GM21447 (cell line): ENCODE results near the gene ZSWIM3.
A peak's percentile ranks its signal among the peaks of the same experiment; 100 is the strongest.
"Not testable (repeated sequence)": the region's sequence is repeated elsewhere in the genome, so short reads cannot be mapped to it uniquely, and the experiment has no call there.

Source experiments
- ATAC-seq: cut with Tn5 transposase; IDR thresholded peaks from one replicate; pipeline ENCODE4 v1.9.1; 2021; ENCODE audit not compliant: unreplicated experiment

Gene ZSWIM3

DNA sequence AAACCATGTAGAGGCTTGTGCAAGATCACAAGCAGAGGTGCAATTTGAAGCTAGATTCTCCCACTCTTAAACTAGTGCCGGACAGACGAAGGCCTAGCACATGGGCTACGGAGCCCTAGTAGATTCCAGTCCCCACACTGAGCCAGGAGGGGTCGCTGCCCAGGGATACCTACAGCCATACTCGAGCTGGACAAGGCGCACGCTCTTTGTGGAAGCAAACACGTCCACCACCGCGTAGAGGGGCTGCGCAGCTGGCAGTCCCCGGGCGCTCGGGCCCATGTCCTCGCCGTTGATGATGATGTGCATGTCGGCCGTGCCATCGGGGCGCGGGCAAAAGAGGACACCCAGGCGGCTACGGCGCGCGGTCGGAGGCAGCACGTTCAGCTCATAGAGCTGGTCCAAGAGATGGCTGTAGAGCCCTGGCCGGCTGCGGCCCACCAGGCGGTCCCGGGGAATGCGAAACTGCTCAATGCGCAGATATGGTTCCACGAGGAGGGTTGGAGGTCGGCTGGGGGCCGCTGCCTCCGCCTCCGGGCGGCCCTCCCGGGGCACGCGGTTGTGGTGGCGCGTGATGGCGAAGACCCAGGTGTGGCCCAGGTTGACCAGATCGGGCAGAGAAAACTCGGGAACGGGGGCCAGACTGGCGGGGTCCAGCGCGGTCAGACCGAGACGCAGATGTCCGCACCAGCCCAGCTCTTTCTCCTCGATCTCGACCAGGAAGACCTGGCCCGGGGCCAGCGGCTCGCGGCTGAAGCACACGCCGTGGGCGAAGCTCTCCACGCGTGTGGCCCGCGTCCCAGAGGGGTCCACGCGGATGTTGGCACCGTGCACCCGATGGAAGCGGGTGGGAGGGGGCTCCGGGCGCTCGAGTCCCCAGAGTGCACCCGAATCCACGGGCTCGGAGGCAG lies 32.9 kb downstream of the ZSWIM3 start:
- peak; percentile 23 for ATAC-seq

DNA sequence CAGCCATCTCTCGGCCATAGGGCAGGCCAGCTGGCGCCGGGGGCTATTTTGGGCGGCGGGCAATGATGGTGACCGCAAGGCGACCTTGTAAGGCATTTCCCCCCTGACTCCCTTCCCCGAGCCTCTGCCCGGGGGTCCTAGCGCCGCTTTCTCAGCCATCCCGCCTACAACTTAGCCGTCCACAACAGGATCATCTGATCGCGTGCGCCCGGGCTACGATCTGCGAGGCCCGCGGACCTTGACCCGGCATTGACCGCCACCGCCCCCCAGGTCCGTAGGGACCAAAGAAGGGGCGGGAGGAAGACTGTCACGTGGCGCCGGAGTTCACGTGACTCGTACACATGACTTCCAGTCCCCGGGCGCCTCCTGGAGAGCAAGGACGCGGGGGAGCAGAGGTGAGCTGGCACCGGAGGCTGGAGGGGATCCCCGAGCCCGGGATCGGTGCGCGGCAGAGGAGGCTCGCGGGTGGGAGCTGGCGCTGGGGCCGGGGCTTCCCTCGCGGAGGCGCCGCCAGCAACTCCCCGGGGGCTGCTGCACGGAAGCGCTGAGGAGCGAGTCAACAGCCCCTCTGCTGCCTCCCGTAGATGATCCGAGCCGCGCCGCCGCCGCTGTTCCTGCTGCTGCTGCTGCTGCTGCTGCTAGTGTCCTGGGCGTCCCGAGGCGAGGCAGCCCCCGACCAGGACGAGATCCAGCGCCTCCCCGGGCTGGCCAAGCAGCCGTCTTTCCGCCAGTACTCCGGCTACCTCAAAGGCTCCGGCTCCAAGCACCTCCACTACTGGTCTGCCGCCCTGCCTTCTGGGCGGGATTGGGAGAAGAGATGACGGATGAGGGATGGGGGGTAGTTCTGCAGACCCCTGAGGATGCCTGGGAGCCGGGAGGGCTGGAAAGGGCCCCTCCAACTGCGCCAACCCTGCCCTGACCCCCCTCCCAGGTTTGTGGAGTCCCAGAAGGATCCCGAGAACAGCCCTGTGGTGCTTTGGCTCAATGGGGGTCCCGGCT lies 33.9 kb downstream of the ZSWIM3 start, which contains the start of the genes CTSA and NEURL2:
TSS of gene CTSA (plus strand) at position 351 of the 999 bp plus-strand sequence. CDS start at position 585, 234 bp downstream.
TSS of gene NEURL2 (minus strand) at position 224 of the 999 bp plus-strand sequence. CDS start at position 7, 217 bp downstream.
- ATAC-seq = peak; percentile 64

DNA sequence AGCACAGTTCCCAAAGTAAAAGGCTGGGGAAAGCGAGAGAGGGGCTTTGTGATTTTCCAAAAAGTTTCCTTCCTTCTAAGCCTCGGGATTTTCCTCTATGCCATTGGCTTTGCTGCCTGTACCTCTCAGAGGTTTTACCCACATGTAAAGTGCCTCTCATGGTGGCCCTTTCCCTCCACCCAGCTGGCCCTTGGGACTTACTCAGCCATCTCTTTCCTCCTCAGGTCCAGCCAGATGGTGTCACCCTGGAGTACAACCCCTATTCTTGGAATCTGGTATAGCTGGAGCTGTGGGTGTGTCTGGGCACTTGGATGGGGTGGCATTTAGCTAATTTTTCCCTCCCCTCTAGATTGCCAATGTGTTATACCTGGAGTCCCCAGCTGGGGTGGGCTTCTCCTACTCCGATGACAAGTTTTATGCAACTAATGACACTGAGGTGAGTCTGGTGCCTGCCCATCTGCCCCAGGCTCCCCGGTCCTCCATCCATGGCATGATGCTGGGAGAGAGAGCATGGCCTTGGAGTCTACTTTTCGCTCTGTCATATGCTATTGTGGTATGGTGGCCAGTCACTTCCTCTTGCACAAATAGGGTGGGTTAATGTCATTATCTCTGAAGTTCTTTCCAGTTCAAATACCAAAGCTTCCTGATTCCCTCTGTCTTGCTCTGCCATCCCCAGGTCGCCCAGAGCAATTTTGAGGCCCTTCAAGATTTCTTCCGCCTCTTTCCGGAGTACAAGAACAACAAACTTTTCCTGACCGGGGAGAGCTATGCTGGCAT lies 34.8 kb downstream of the ZSWIM3 start:
- ATAC-seq = no peak

DNA sequence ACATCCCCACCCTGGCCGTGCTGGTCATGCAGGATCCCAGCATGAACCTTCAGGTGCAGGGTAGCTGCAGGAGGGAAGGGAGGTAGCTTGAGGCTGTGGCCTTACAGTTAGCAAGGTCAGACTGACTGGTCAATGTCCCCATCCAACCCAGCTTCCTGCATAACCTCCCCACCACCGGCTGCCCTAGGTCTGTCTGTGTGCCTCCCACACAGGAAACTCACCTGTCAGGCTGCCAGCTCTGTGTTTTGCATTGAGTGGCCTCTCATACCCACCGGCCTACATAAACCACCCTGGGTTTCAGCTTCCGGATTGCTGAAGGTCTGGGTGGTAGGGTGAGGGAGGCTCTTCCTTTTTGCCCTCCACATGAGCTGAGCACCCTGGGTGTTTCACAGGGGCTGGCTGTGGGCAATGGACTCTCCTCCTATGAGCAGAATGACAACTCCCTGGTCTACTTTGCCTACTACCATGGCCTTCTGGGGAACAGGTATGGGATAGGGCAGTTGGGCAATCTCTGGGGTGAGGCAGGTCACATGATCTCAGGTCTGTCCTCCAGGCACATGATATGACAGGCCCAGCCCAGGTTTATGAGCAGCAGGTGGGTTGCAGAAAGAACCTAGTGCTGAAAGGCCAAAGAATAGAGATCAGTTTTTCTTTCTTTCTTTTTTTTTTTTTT lies 35.5 kb downstream of the ZSWIM3 start:
- no peak for ATAC-seq

DNA sequence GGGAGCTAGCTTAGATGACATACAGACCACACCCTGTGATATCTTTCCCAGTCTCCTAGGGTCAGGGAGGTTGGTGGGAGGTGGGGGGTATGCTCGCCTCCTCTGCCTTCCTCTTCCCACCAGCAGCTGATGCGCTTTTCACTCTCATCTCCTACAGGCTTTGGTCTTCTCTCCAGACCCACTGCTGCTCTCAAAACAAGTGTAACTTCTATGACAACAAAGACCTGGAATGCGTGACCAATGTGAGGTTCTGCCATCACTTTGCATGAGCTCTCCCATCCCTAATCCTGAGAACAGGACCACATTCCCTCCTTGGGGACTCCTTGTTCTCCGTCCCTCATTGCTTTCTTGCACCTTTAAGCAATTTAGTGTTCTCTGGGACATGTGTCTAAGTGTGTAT lies 36.4 kb downstream of the ZSWIM3 start:
- no peak for ATAC-seq

DNA sequence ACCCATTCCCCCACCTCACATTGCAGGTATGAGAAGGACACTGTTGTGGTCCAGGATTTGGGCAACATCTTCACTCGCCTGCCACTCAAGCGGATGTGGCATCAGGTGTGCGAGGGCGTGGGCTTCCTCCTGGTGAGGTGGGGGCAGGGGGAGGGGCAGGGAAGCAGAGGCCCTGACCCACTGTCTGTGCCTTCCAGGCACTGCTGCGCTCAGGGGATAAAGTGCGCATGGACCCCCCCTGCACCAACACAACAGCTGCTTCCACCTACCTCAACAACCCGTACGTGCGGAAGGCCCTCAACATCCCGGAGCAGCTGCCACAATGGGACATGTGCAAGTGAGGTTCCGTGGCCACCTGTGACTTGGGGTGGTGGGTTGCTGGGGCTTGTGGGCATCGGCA lies 37.4 kb downstream of the ZSWIM3 start:
- ATAC-seq = no peak

DNA sequence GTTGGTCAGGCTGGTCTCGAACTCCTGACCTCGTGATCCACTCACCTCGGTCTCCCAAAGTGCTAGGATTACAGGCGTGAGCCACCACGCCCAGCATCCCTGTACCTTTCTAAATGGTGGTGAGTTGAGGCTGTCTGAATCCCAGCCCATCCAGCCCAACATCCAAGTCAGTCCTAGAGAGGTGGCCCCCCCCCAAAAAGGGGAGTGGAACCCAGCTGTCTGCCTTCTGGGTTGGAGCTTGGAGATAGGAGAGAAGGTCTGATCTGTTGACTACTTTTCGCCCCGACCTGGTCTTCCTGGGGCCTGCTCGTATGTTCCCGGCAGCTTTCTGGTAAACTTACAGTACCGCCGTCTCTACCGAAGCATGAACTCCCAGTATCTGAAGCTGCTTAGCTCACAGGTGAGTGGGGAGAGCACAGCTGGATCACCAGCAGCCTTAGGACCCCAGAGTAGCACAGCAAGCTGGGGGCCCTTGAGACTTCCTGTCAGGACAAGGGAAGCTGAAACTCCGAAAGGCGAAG lies 39.3 kb downstream of the ZSWIM3 start:
- no peak for ATAC-seq

DNA sequence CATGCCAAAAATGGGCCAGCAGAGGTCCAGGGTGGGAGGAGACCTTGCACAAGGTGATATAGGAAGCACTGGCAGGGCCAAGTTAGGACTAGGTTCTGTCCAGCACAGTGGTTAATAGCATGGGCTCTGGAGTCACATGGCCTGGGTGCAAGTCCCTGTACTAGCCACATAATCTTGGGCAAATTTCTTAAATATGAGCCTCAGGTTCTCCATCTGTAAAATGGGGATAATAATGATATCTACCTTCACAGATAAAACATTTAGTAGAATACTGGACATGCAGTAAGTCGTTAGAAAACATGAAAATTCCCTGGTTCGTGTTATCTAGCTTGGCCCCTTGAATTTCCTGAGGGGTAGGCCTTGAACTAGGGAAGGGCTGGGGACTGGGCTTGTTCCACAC lies 39.9 kb downstream of the ZSWIM3 start:
- ATAC-seq = no peak

DNA sequence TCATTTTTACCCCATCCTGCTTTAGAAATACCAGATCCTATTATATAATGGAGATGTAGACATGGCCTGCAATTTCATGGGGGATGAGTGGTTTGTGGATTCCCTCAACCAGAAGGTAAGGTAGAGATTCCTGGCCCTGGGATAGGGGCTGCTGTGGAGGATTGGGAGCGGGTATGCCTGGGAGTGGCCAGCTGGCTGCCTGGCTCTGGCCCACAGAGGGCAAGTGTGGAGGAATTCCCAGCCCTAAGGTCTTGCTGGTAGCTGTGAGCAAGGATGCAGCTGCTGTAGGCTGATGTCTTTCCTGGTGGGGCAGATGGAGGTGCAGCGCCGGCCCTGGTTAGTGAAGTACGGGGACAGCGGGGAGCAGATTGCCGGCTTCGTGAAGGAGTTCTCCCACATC lies 40.3 kb downstream of the ZSWIM3 start:
- no peak for ATAC-seq

DNA sequence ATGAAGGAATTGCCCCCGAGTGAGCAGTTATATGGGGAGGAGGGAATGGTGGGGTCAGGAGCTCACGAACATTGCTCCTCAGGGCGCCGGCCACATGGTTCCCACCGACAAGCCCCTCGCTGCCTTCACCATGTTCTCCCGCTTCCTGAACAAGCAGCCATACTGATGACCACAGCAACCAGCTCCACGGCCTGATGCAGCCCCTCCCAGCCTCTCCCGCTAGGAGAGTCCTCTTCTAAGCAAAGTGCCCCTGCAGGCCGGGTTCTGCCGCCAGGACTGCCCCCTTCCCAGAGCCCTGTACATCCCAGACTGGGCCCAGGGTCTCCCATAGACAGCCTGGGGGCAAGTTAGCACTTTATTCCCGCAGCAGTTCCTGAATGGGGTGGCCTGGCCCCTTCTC lies 40.9 kb downstream of the ZSWIM3 start:
- ATAC-seq = no peak

DNA sequence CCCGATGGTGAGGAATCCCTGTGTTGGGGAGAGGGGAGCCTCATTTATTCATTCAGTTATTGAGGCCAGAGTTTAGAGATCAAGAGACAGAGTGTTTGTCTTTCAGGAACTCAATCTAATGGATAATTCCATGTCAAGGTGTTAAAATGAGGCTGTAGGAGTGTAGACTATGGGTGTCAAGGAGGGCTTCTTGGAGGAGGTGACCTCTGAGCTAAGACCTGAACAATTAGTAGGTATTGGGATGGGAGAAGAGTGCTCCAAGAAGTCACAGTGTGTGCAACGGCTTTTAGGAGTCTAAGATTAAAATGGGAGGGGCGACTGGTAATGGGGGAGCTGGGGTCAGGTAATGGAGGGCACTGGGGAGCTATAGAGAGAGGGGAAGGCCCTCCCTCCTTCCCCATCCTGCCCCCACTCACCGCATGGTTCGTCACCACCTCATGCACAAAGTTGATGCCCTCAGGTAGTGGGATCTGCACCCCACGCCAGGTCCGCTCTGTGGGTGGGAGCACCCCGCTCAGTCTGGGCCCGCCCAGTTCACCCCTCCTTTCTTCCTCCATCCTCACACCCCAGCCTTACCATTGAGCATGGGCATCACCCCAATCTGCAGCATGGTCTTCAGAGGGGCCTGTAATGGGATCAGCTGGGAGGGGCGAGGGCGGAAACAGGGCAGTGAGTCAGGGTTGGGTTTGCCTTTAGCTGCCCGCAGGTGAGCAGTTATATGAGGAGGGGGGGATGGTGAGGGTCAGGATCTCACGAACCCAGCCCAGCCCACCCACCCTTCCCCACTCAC lies 41.8 kb downstream of the ZSWIM3 start:
- no peak for ATAC-seq

DNA sequence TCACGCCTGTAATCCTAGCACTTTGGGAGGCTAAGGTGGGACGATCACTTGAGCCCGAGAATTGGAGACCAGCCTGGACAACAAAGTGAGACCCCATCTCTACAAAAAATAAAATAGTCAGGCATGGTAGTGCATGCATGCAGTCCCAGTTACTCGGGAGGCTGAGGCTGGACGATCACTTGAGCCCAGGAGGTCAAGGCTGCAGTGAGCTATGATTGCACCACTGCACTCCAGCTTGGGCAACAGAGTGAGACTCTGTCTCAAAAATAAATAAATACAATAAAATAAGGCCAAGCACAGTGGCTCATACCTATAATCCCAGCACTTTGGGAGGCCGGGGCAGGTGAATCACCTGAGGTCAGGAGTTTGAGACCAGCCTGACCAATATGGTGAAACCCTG lies 43.9 kb downstream of the ZSWIM3 start:
- ATAC-seq = not testable (repeated sequence)

DNA sequence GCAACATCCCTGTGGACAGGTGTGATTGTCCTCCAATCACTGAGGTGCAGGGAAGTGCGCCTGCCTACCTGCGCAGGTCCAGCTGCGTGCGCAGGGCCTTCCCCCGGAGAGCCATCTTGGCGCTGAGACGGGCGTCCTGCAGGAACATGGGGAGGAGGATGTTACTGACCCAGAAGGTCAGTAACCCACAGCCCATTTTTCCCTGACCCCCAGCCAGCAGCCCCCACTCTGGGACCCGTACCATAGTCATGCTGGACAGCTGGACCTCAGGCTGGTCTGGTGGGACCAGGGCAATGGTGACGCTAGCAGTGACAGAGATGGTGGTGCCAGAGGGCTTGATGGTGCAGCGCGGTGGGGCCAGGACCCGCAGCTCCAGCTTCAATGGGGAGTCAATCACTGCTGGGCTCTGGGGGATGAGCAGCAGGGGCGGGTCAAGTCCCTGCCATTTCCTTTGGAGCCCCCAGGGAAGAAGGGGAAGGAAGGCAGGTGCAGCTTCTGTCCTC lies 44.8 kb downstream of the ZSWIM3 start:
- no peak for ATAC-seq

DNA sequence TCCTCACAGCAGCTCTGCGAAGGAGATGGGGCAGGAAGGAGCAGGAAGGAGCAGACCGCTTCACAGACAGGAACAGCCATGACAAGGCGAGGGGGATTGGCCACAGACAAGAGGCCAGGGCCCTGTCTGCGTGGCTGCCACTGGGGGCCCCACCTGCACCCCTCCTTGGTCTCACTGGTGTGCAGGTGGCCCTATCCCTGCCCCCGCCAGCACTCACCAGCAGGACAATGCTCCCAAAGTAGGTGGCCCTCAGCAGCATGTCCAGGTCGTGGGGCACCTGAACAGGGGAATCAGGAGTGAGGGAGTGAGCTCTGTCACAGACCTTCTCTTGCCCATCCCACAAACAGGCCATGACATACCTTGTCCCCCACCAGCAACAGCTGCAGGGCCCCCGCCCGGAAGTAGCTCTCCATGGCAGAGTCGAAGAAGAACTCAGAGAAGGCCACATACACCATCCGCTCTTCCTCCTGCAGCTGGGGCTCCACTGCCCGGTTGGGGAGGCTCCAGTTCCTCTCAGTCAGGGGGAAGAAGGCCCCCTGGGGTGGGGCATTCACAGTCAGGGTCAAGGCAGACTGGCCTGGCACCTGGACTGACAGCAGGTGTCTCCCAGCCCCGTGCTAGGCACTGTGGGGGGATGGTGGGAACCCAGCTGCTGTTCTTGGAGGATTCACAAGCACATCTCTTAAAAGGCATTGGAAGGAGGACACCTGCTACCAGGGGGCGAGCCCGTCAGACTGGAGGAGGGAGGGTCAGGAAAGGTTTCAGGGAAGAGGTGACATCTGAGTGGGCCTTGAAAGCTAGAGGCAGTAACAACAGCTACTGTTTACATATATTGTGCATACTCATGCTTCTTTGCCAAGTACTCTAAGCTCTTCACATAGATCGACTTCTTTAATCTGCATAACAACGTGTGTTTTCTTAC lies 47.4 kb downstream of the ZSWIM3 start:
- no peak for ATAC-seq

DNA sequence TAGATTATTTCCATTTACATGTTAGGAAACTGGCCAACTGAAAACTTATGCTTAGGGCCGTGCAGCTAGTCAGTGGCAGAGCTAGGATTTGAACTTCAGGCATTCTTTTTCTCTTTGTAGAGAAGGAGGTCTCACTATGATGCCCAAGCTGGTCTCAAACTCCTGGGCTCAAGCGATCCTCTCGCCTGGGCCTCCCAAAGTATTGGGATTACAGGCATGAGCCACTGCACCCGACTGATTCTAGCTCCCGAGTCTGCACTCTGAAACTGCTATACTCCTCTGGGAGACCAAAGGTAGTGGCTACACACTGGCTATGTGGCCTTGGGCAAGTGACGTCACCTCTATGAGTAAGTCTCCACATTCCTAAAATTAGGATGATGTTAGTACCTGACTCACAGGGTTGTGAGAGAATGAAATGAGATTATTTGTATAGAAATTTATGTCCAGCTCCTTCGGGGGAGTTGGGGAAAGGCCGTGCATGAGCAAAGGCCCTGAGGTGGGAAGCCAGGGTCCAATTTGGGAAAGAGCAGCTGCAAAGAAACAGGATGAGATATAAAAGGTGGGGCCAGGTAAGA lies 48.2 kb downstream of the ZSWIM3 start:
- no peak for ATAC-seq

DNA sequence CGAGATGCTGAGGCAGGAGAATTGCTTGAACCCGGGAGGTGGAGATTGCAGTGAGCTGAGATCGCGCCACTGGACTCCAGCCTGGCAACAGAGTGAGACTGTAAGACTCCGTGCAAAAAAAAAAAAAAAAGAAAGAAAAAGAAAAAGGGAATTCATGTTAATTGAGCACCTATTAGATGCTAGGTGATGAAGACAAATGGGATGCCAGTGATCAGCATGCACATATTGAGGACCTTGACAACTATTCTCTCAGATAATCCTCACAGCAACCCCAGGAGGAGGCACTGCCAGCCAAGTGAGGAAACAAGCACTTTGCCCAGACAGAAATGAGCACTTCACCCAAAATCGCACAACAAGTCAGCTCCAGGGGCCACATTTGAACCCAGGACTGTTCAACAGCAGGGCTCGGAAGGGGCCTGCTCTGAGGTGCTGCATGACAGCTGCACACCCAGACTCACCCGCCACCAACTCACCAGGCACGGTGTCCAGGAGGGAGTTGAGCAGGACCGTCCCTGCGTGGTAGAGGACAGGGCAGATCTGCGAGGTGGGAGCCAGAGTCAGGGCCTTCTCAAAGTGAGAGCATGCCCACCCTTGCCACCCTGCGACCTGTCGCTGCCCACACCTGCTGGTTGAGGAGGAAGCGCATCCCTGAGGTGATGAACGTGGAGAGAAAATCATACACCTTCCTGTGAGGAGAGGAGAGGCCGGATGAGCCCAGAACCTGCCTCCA lies 50.0 kb downstream of the ZSWIM3 start:
- ATAC-seq = no peak

DNA sequence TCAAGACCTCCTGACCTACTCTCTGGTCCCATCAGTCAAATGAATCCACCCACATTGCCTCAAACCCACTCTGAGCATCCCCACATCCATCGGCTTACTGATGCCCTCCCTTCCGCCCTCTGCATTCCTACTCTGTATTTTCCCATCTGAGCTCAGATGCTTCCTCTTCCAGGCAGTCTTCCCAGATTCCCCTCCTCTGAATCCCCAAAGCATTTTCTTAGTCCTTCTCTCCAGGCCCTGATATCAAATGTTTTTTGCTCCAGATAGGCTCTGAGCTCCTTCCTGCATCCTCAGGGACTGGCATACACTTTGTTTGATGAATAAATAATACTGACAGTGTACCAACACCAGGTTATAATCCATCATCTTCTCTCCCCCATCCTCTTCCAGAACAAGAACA lies 50.7 kb downstream of the ZSWIM3 start:
- ATAC-seq = no peak
